Endometrial microvascular endothelial cells (primary cell): ENCODE data around the gene PCBP3. TPM values are rescaled to one million over a fixed set of nuclear protein-coding genes. Genes with fewer than 3 reads are reported as not detected.
"Not testable (repeated sequence)": the region's sequence is repeated elsewhere in the genome, so short reads cannot be mapped to it uniquely, and the experiment has no call there.

Experiments used
- in situ Hi-C: cut with HindIII; loops from 2 replicates; pipeline ENCODE4 v1.10.0; 2017; ENCODE audit warnings: low sequenced_read_pairs, low pct_unique_long_range_greater_than_20kb; ENCODE audit errors: inconsistent ontology term
- total RNA-seq: library from RNA; depleted of rRNA; stranded (reverse); fragments of >200 nt; gene quantifications from one replicate; pipeline ENCODE4 v1.2.3, GENCODE V29; 2015; ENCODE audit errors: inconsistent ontology term

Gene PCBP3
- total RNA-seq, 1 donor from 2014 or later: not detected

GRCh38 chr21:45947716-45948255 is 304.3 kb downstream of the PCBP3 start:
- in situ Hi-C loops: no loop called here

DNA sequence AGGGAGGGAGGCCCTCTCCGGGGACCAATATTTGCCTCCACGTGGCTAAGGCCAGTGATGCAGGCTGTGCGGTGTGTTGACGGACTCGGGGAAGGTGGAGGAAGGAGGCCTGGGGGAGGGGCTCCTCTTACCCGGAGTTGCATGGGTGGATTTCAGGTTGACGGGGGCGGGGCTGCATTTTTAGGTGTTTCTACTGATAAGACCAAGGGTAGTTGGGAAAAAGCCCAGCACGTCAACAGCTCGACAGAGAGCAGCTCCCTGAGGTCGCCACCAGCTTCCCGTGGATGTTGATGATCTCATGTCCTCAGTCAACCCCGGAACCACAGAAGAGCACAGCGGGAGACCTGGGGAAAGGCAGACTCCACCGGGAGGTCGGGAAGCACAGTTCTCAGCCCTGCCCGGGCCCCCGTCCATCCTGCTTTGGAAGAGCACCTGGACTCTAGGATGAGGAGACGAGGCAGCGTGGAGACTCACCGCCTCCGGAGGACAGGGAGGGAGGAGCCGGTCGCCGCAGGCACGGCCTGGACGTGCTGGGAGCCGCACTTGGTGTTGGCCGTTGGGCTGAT is 305.1 kb downstream of the PCBP3 start:
- in situ Hi-C loops: no loop called here

DNA sequence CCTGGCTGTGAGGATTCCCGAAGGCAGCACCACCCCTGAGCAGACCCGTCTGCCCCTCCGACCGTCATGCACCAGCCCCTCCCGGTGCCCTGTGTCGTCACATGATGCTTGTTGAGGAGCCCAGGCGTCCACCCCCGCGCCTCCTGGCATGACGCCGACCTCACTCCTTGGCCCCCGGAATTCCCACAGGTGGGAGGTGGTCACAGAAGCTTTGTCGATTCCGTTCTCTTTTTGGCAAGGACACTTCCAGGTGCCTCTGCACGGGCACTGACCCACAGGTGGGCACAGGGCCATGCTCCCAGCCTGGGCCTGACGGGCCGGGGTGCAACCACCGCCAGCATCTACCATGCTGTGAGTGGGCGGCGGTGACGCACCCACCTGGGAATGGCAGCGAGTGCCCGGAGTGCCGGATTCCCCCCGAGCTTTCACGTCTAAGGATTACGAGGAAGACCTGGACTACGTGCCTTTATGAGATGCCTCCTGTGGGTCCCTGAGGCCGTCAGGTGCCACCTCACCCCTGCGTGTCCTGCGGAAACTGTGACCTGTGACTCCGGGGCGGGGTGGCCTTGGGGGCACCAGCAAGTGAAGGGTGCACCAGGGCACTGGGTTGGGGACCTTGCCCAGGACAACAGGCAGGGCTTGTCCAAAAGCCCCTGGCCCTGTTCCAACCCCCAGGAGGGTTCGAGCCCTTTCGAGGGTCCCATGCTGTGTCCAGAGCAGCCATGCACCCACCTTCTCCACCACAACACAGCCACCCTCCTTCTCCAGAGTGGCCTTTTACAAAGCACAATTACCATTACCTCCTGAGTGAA is 306.6 kb downstream of the PCBP3 start:
- in situ Hi-C loops: no loop called here

DNA sequence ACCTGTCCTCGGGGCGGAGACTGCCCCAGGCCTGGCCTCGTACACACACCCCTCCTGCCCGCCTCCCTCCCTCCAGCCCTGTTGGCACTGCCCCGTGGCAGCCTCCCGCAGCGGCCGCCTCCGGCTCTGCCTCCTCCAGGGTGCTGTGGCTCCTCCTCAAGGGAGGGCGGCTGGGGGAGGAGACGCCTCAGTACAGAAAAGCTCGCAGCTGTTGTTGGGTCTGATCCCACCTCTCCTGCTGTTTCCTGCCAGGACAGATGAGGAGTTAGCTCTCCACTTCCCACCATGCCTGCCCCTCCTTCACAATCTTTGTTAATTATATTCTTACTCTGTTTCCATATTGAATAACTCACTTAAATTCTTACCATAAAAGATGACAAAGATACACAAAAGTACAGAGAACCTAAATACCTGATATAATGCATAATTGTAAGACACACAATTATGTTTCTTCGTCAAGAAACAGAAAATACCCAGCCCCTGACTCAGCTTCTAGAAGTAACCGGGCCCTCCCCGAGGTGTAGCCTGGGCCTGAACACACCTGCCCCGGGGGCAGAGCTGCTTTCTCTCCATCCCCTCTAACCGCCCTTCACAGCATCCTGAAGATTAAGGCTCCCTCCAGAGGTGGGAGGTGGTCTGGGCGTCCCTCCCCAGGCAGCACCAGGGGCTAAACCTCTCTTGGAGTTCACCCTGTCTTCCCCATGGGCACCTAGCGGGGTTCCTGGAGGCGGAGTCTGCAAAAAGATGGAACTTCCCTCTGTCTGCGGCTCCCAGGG is 307.4 kb downstream of the PCBP3 start:
- in situ Hi-C loops: no loop called here

GRCh38 chr21:45951676-45952075 is 308.2 kb downstream of the PCBP3 start:
- in situ Hi-C loops: no loop called here

DNA sequence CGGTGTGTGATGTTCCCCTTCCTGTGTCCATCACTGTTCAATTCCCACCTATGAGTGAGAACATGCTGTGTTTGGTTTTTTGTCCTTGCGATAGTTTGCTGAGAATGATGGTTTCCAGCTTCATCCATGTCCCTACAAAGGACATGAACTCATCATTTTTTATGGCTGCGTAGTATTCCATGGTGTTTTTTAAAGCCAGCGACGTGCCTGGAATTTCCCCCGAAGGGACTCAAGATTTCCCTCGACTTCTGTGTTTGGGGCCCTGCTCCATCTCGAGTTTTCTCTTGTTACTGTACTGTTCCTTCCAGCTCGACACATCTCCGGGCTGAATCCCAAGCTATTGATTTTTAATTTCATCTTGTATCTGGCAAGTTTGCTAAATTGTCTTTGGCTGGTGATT is 309.0 kb downstream of the PCBP3 start:
- in situ Hi-C loops: not testable (repeated sequence)

DNA sequence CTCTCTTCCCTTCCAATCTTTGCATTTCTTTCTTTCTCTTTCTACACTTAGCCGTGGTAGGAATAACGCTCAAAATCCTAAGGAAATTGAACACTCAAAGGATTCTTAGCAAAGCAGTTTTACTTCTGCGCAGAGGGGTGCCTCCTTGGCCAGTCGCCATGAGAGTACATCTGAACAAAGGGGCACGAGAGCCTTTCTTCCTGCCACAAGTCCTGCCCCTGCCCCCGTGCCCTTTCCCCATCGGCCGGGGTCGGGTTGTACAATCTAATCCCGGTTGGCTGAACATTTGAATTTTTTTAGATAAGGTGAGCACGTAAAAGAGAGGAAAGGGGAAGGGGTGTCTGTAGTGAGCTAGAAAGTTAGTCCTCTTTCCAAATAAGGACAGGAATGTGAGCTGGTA is 309.4 kb downstream of the PCBP3 start:
- in situ Hi-C loops: no loop called here

DNA sequence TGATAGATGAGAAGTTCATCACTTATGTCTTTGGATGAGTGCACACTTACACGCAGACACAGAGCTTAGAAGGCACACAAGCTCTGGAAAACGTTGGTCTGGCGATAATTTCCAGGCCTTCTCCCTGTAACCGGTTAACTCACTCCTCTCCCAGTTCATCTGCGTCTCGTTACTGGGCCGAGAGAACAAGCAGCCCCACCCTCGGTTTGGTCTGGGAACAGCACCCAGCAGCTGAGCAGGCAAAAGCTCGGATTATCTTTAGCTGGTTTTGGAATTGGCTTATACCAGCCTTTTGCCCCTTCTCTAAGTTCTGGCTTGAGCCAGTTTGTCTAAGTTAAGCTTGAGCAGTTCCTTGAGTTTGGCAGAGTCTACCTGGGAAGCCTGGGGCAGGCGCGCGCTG is 310.7 kb downstream of the PCBP3 start:
- in situ Hi-C loops: no loop called here

GRCh38 chr21:45954921-45955320 is 311.4 kb downstream of the PCBP3 start:
- in situ Hi-C loops: no loop called here

- in situ Hi-C loops: no loop called here
Measured at GRCh38 chr21:45957551-45957950, 314.0 kb downstream of the PCBP3 start.

GRCh38 chr21:45957981-45958600 is 314.6 kb downstream of the PCBP3 start:
- in situ Hi-C loops: no loop called here

DNA sequence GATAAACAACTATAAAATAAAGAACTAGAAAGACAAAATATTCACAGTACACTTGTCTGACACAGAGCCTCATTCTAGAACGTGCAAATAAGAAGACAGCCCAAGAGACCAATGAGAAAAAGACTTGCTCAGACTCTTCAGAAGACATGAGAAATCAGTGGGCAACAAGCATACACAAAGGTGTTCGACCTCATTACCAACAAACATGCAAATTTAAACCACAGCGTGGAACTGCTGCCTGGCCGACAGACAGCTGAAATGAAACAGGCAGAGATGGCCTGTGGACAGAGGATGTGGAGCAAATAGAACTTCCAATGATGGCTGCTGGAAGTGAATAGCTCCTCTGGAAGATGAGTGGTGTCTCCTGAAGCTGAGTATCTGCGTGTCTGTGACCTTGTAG is 315.7 kb downstream of the PCBP3 start:
- in situ Hi-C loops: no loop called here

DNA sequence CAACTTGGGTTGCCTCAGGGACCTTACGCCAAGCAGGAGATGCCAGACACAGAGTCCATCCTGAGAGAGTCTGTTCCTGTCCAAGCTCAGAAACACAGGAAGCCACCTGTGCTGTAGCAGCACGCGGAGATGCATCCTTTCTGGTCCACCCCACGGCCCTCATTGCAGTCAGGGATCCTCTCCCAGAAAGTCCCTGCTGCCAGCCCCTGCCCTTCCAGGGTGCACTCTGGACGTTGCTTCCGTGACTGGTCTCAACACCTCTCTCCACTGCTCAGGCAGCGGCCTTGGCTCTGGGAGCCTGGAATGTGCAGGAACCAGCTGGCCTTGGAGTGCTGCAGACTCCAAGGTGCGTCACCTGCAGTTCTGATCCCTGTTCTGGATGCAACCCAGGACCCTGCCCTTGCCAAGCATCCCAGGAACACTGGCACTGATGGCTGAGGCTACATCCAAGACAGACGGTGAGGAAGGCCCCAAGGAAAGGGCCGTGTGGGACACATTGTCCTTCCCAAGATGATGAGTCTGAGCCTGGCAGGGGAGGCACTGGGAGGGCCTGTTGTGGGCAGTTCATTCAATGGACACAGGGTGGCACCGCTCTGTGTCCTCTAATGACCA is 316.4 kb downstream of the PCBP3 start:
- in situ Hi-C loops: no loop called here

DNA sequence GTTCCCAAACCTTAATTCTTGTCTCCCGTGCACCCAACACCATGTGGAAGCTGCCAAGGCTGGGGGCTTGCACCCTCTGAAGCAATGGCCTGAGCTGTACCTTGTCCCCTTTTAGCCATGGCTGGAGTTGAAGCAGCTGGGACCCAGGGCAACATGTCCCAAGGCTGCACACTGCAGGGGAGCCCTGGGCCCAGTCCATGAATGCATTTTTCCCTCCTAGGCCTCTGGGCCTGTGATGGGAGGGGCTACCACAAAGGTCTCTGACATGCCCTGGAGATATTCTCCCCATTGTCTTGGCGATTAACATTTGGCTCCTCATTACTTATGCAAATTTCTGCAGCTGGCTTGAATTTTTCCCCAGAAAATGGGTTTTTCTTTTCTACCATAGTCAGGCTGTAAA is 317.9 kb downstream of the PCBP3 start:
- in situ Hi-C loops: not testable (repeated sequence)

GRCh38 chr21:45962531-45963231 is 319.2 kb downstream of the PCBP3 start:
- in situ Hi-C loops: no loop called here

DNA sequence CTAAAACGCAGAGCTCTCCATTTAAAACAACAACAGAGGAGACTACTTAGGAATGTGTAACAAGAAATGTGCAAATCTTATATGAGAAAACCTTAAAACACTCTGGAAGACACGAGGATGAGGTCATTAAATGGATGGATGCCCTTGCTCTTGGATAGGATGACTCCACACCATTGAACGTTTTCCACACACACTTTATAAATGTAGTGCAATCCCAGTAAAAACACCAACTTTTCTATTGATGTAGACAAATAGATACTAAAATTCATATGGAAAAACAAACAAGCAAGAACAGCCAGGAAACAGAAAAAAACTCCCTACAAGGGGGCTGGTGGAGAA is 319.7 kb downstream of the PCBP3 start:
- in situ Hi-C loops: no loop called here

DNA sequence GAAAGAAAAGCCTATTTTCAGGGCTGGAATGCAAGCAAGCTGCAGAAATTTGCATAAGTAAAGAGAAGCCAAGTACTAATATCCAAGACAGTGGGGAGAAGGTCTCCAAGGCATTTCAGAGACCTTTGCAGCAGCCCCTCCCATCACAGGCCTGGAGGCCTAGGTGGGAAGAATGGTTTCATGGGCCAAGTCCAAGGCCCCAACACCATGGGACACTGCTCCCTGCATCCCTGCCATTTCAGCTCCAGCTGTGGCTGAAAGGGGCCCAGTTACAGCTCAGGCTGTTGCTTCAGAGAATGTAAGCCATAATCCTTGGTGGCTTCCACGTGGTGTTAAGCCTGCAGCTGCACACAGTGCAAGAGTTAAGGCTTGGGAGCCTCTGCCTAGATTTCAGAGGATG is 321.1 kb downstream of the PCBP3 start:
- in situ Hi-C loops: no loop called here

GRCh38 chr21:45965084-45965809 is 321.7 kb downstream of the PCBP3 start:
- in situ Hi-C loops: no loop called here
